Right atrium auricular region (tissue), 2 donors: Measurements from ENCODE around the gene DSTYK. TPM values are rescaled to one million over a fixed set of nuclear protein-coding genes. Genes with fewer than 3 reads are reported as not detected.

Source experiments
- DNase-seq: peaks from one replicate; pipeline ENCODE4 v3.0.0-alpha.2; 2019; ENCODE audit warnings: low spot score
- H3K27ac ChIP-seq, 2 donors: fragments of 200-600 bp; sonication (generic); 1 replicate in 1 of 2; 2 replicates in 1 of 2; pipeline ENCODE4 v1.5.1; 2016 to 2019
- H3K27me3 ChIP-seq, 2 donors: fragments of 200-600 bp; sonication (generic); one replicate each; pipeline versions ENCODE4 v1.5.1 to v1.6.0; 2017 to 2019
- H3K36me3 ChIP-seq: fragments of 200-600 bp; sonication (generic); one replicate; pipeline ENCODE4 v1.5.1; 2016
- H3K4me1 ChIP-seq, 2 donors: fragments of 200-600 bp; sonication (generic); one replicate each; pipeline versions ENCODE4 v1.5.1 to v1.6.0; 2017 to 2019
- H3K4me3 ChIP-seq, 2 donors: fragments of 200-600 bp; sonication (generic); 1 replicate in 1 of 2; 2 replicates in 1 of 2; pipeline ENCODE4 v1.5.1; 2017 to 2019; ENCODE audit warnings: mild to moderate bottlenecking in 1 of 2, moderate library complexity in 1 of 2
- H3K9me3 ChIP-seq, 2 donors: fragments of 200-600 bp; sonication (generic); one replicate each; pipeline ENCODE4 v1.5.1; 2019
- CTCF ChIP-seq, 2 donors: fragments of 200-600 bp; sonication (generic); IDR thresholded peaks; one replicate each; pipeline ENCODE4 v1.5.1; 2019; ENCODE audit warnings: antibody characterized with exemption in 2 of 2
- total RNA-seq, 2 donors: library from RNA; depleted of rRNA; stranded (reverse); fragments of >200 nt; gene quantifications; one replicate each; pipeline ENCODE4 v1.1.0, GENCODE V29; 2016

Gene DSTYK
- 1 to 10 TPM; 6.7 to 8.9 TPM for total RNA-seq

GRCh38 chr1:205211169-205211838, at the start of gene DSTYK:
Gene DSTYK, minus strand, starts transcription at chr1:205211702. Its CDS starts 167 bp downstream, at chr1:205211535.
- H3K4me3 ChIP-seq: peak within 1 kb of the TSS; percentile 99
- DNase-seq: peak; percentile 97
- no peaks in the 10 kb centered on the region for H3K36me3 ChIP-seq
- peaks cover 0 to 17% of the 10 kb centered on the region in 2 donors for H3K4me1 ChIP-seq
- H3K27me3 ChIP-seq: no peaks in the 10 kb centered on the region
- TF ChIP-seq CTCF (IDR thresholded peaks at IDR 0.05): no peak
- peak within 1 kb of the TSS; percentile 92 to 96 for H3K27ac ChIP-seq
- no peaks in the 10 kb centered on the region for H3K9me3 ChIP-seq

DNA sequence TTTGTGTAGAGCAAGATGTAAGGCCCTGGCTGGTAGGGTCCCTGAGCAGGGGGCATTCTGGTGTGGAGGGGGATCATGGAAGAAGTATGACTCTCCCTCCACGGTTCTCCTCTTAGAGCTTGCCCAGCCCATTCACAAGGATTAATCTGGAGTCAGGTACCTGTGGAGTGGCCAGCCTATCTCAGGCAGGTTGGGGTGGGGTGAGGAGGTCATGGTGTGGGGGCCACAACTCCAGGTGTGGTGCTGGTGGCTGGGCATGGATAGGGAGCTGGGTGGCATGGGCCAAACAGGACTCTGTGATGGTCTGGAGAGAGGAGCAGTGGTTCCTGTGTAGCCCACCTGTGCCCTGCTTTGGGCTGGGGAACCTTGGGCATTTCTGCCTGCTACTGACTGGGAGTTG, 48.5 kb upstream of the DSTYK start:
- TF ChIP-seq CTCF (IDR thresholded peaks at IDR 0.05): no peak
- Histone ChIP-seq H3K27me3 (no peaks in the 10 kb centered on the region), H3K27ac (no peak overlapping the region), H3K9me3 (no peaks in the 10 kb centered on the region), H3K36me3 (no peaks in the 10 kb centered on the region), H3K4me1 (peaks cover 0 to 75% of the 10 kb centered on the region in 2 donors), H3K4me3 (no peak overlapping the region)
- no peak for DNase-seq

GRCh38 chr1:205259324-205259832, 47.9 kb upstream of the DSTYK start:
- Histone ChIP-seq H3K27me3 (no peaks in the 10 kb centered on the region), H3K36me3 (no peaks in the 10 kb centered on the region), H3K4me1 (peaks cover 0 to 75% of the 10 kb centered on the region in 2 donors), H3K27ac (no peak overlapping the region), H3K9me3 (no peaks in the 10 kb centered on the region), H3K4me3 (no peak overlapping the region)
- no peak for DNase-seq
- no peak for TF ChIP-seq CTCF (IDR thresholded peaks at IDR 0.05)

- DNase-seq: no peak
- Histone ChIP-seq H3K27me3 (no peaks in the 10 kb centered on the region), H3K9me3 (no peaks in the 10 kb centered on the region), H3K4me3 (no peak overlapping the region), H3K36me3 (no peaks in the 10 kb centered on the region), H3K27ac (no peak overlapping the region), H3K4me1 (peaks cover 0 to 78% of the 10 kb centered on the region in 2 donors)
- TF ChIP-seq CTCF (IDR thresholded peaks at IDR 0.05): no peak
These were observed 47.2 kb upstream of the DSTYK start for GRCh38 chr1:205258719-205259118.

DNA sequence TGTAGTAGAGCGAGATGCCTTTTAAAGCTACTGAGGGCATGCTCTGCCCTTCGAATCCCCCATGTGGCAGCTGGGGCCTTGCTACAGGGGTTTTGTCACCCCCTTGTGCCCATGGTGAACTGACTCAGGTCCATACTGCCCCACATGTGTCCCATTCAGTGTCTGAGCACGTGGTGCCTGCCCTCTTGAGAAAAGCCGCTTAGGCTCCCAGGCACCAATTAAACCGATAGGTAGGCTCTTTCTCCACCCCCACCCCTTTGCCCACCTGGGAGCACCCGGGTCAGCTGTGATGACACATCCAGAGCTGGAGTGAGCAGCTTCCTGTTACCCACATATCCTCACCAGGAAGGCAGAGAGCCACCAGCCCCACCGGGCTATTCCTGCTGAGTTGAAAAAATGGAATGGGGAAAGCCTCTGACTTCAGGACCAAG, 46.8 kb upstream of the DSTYK start:
- H3K36me3 ChIP-seq: no peaks in the 10 kb centered on the region
- TF ChIP-seq CTCF (IDR thresholded peaks at IDR 0.05): no peak
- peaks cover 0 to 81% of the 10 kb centered on the region in 2 donors for H3K4me1 ChIP-seq
- H3K27ac ChIP-seq: no peak overlapping the region
- no peaks in the 10 kb centered on the region for H3K27me3 ChIP-seq
- H3K4me3 ChIP-seq: no peak overlapping the region
- H3K9me3 ChIP-seq: no peaks in the 10 kb centered on the region
- no peak for DNase-seq
